Astrocyte of the cerebellum (primary cell): ENCODE data around the gene RIPOR3.

Source experiments
- DNase-seq: peaks from one replicate; pipeline ENCODE4 v3.0.0-alpha.2; 2011; ENCODE audit warnings: low read depth
- H3K4me3 ChIP-seq: 2 replicates; pipeline ENCODE4 v1.5.1; 2011; ENCODE audit warnings: mild to moderate bottlenecking, low read depth, low read length, moderate library complexity
- in situ Hi-C: cut with HindIII; loops from 2 replicates; pipeline ENCODE4 v1.10.0; 2017; ENCODE audit warnings: low sequenced_read_pairs
- TF ChIP-seq, protein P1 (sequence below): IDR thresholded peaks from 2 replicates; pipeline ENCODE4 v1.5.1; 2012; ENCODE audit warnings: low read length, low read depth, moderate library complexity, mild to moderate bottlenecking; ENCODE audit errors: missing control alignments

Gene RIPOR3

GRCh38 chr20:50654904-50655303 lies 36.4 kb downstream of the RIPOR3 start:
- no peak for DNase-seq
- H3K4me3 ChIP-seq, result no peak overlapping the region

DNA sequence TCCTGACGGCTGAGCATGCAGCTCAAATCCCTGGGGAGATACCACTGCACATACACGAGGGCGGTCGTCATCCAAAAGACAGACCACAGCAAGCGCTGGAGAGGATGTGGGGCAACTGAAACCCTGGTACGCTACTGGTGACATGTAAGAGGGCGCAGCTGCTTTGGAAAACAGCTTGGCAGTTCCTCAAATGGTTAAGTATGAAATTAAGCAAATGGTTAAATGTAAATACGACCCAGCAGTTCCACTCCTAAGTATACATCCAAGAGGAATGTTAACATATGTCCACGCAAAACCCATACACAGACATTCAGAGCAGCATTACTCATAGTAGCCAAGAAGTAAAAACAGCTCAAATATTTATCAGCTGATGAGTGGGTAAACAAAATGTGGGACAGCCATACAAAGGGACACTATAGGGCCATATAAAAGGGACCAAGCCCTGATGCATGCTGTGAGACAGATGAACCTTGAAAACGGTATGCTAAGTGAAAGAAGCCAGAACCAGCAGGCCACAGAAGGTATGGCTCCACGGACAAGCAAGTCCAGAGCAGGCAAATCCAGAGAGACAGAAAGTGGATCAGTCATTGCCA lies 38.5 kb downstream of the RIPOR3 start:
- DNase-seq, result no peak
- no peak overlapping the region for H3K4me3 ChIP-seq
- in situ Hi-C loops, result no loop called here
- TF ChIP-seq, protein P1, sequence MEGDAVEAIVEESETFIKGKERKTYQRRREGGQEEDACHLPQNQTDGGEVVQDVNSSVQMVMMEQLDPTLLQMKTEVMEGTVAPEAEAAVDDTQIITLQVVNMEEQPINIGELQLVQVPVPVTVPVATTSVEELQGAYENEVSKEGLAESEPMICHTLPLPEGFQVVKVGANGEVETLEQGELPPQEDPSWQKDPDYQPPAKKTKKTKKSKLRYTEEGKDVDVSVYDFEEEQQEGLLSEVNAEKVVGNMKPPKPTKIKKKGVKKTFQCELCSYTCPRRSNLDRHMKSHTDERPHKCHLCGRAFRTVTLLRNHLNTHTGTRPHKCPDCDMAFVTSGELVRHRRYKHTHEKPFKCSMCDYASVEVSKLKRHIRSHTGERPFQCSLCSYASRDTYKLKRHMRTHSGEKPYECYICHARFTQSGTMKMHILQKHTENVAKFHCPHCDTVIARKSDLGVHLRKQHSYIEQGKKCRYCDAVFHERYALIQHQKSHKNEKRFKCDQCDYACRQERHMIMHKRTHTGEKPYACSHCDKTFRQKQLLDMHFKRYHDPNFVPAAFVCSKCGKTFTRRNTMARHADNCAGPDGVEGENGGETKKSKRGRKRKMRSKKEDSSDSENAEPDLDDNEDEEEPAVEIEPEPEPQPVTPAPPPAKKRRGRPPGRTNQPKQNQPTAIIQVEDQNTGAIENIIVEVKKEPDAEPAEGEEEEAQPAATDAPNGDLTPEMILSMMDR, result no peak

More at GRCh38 chr20:50654904-50655303, 36.4 kb downstream of the RIPOR3 start:
- TF ChIP-seq, protein P1, result no peak
- in situ Hi-C loops, result no loop called here

GRCh38 chr20:50651676-50652075 lies 39.7 kb downstream of the RIPOR3 start:
- TF ChIP-seq, protein P1, result no peak
- in situ Hi-C loops, result no loop called here
- no peak for DNase-seq
- no peak overlapping the region for H3K4me3 ChIP-seq

- in situ Hi-C loops, result no loop called here
- TF ChIP-seq, protein P1, result no peak
- no peak overlapping the region for H3K4me3 ChIP-seq
- DNase-seq, result no peak
Observed at GRCh38 chr20:50649590-50649989, 41.8 kb downstream of the RIPOR3 start.

DNA sequence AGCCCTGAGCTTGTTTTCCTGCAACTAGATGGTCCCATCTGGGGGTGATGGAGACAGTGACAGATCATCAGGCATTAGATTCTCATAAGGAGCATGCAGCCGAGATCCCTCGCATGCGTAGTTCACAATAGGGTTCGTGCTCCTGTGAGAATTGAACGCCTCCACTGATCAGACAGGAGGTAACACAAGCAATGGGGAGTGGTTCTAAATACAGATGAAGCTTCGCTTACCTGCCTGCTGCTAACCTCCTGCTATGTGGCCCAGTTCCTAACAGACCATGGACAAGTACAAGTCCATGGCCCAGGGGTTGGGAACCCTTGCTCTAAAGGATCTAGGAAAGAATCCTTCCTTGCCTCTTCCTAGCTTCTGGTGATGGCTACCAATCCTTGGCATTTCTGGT lies 42.7 kb downstream of the RIPOR3 start:
- TF ChIP-seq, protein P1, result no peak
- H3K4me3 ChIP-seq, result no peak overlapping the region
- no peak for DNase-seq
- in situ Hi-C loops, result no loop called here

DNA sequence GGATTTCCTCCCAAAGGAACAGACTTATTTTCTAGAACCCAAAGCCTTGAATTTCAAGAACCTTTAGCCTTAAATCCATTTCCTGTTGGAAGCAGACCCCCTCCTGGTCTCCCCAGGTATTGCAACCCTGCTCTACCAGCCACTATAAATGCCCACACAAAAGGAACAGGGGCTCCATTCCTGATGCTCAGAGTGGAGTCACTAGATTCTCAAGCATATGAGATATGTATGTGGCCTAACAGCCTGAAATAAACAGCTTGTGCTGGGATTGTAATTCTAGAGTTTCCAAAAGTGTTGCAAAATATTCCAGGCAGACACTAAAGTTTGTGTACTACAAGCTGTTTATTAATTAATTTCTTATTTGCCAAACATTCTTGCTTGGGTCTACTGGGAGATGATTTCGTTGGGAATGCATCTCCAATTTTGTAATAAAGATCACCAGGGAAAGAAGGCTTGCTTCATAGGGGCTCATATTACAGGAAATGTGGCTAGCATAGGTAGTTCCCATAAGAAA lies 44.8 kb downstream of the RIPOR3 start:
- H3K4me3 ChIP-seq, result no peak overlapping the region
- DNase-seq, result no peak
- in situ Hi-C loops, result no loop called here
- TF ChIP-seq, protein P1, result peak; percentile 43
